MCF 10A (cell line): ENCODE results near the gene ZNF724. TPM values are rescaled to one million over a fixed set of nuclear protein-coding genes. Genes with fewer than 3 reads are reported as not detected.
"Not testable (repeated sequence)": the region's sequence is repeated elsewhere in the genome, so short reads cannot be mapped to it uniquely, and the experiment has no call there.

Experiments used
- Bru-seq: library from RNA; stranded (reverse); fragments of 400-500 nt; gene quantifications from one replicate; lab custom pipeline; 2021; lab: Mats Ljungman, UMichigan
- BruChase-seq, 2 experiments: library from RNA; stranded (reverse); fragments of 400-500 nt; gene quantifications; one replicate each; lab custom pipeline; 2021; lab: Mats Ljungman, UMichigan
- BruUV-seq: library from RNA; stranded (reverse); fragments of 400-500 nt; replicated peaks from 2 replicates; lab custom pipeline; 2021; lab: Mats Ljungman, UMichigan
- CTCF ChIA-PET: fragments of 300-600 bp; sonication (Branson Sonifier 250); formaldehyde crosslinking; extraction: SDS; loops from one replicate; lab custom pipeline; 2021; ENCODE audit warnings: antibody characterized with exemption, inconsistent platforms; lab: Yijun Ruan, JAX
- POLR2A ChIA-PET: fragments of 300-600, 350-650 bp; sonication (Branson Sonifier 250); formaldehyde crosslinking; extraction: SDS; loops from one replicate; lab custom pipeline; 2020; ENCODE audit warnings: antibody characterized with exemption, inconsistent platforms; lab: Yijun Ruan, JAX
- DNase-seq: peaks from one replicate; pipeline ENCODE4 v3.0.0-alpha.2; 2018; ENCODE audit not compliant: unreplicated experiment
- H3K27ac Mint-ChIP-seq: one replicate; pipeline ENCODE4 v1.8.0; 2022; ENCODE audit warnings: mild to moderate bottlenecking, low read depth, mixed read lengths; ENCODE audit not compliant: unreplicated experiment
- H3K27me3 Mint-ChIP-seq: one replicate; pipeline ENCODE4 v1.8.0; 2022; ENCODE audit warnings: mixed read lengths; ENCODE audit not compliant: insufficient read depth, unreplicated experiment
- H3K36me3 Mint-ChIP-seq: one replicate; pipeline ENCODE4 v1.8.0; 2022; ENCODE audit warnings: mild to moderate bottlenecking, moderate library complexity, mixed read lengths; ENCODE audit not compliant: insufficient read depth, unreplicated experiment
- H3K4me1 Mint-ChIP-seq: one replicate; pipeline ENCODE4 v1.8.0; 2022; ENCODE audit warnings: mixed read lengths; ENCODE audit not compliant: insufficient read depth, unreplicated experiment
- H3K4me3 Mint-ChIP-seq: one replicate; pipeline ENCODE4 v1.8.0; 2022; ENCODE audit warnings: mild to moderate bottlenecking, moderate library complexity, mixed read lengths; ENCODE audit not compliant: unreplicated experiment
- H3K9me3 Mint-ChIP-seq: one replicate; pipeline ENCODE4 v1.8.0; 2022; ENCODE audit warnings: mixed read lengths; ENCODE audit not compliant: unreplicated experiment
- intact Hi-C: fragments of 100-400 bp; cut with micrococcal nuclease; formaldehyde crosslinking; loops from 2 replicates; pipeline ENCODE4 v1.14.1; 2022
- long read RNA-seq: library from polyadenylated mRNA; stranded (forward); transcript quantifications from one replicate; pipeline ENCODE4 v2.0.0, GENCODE V29; 2022
- total RNA-seq: library from RNA; stranded (reverse); gene quantifications from 2 replicates; pipeline ENCODE4 v1.2.3, GENCODE V29; 2022
- TF ChIP-seq, protein P1 (sequence below): fragments of 200-600 bp; IDR thresholded peaks from one replicate; pipeline ENCODE4 v1.8.0; 2022; ENCODE audit warnings: antibody characterized with exemption, mild to moderate bottlenecking; ENCODE audit not compliant: unreplicated experiment

Gene ZNF724
- 5.3 and 6.9 TPM in 2 replicates for total RNA-seq
- percentile 80 among the genes with signal in this experiment for Bru-seq, nascent RNA
- percentile 90 among the genes with signal in this experiment for BruChase-seq, experiment 1, labeled RNA remaining after a 6-hour chase
- BruChase-seq, experiment 2, labeled RNA remaining after a 2-hour chase, result percentile 92 among the genes with signal in this experiment
- long read RNA-seq, result 0 reads

DNA sequence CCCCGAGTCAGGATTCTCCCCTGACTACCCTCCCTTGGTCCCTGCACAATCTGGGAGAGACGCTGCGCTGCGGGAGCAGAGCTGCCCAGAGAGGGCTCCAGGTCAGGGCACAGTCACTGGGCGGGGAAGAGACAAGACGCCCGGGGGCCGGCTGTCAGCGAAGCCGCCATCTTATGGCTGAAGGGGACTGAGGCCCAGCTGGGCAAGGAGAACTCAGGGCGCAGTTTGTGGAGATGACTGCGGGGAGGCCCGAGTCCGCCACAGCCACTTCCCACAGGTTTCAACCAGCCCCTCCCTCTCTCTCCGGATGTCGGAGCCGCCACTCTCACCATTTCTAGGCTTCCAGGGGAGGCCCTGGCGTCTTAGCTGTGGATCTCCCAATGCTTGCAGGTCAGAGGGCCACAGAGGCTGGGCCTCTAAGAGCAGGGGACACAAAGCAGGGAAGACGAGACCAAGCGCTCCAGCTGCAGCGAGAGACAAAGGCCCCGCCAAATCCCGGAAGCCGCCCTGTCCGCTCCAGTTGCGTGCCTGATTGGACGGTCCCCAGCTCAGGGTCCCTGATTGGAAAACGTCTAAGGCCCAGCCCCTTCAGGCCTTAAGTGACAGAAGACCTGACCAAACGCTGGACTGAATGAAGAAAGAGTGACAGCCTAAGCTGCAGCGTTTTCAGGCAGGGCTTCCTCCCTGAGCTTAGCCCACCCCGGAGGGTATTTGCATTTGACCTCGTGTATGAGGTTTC is at the start of gene ZNF724:
Gene ZNF724, minus strand, starts transcription at position 484 of the 739 bp plus-strand sequence. Its CDS starts 152 bp downstream, at position 332.
- no peaks in the 10 kb centered on the region for H3K4me1 Mint-ChIP-seq
- peak within 1 kb of the TSS; percentile 84 for H3K4me3 Mint-ChIP-seq
- TF ChIP-seq, protein P1, sequence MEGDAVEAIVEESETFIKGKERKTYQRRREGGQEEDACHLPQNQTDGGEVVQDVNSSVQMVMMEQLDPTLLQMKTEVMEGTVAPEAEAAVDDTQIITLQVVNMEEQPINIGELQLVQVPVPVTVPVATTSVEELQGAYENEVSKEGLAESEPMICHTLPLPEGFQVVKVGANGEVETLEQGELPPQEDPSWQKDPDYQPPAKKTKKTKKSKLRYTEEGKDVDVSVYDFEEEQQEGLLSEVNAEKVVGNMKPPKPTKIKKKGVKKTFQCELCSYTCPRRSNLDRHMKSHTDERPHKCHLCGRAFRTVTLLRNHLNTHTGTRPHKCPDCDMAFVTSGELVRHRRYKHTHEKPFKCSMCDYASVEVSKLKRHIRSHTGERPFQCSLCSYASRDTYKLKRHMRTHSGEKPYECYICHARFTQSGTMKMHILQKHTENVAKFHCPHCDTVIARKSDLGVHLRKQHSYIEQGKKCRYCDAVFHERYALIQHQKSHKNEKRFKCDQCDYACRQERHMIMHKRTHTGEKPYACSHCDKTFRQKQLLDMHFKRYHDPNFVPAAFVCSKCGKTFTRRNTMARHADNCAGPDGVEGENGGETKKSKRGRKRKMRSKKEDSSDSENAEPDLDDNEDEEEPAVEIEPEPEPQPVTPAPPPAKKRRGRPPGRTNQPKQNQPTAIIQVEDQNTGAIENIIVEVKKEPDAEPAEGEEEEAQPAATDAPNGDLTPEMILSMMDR, result no peak
- CTCF ChIA-PET, result interaction anchor here (0.6 to 1.0 kb wide), 3 partner anchors 9 to 209 kb away, joined by 3 to 4 read pairs (median 3); no protein-coding TSS in a partner anchor
- BruUV-seq, result TSS peak; percentile 44
- POLR2A ChIA-PET, result interaction anchor here (0.6 to 2.7 kb wide), 7 partner anchors 9 to 790 kb away, joined by 3 to 30 read pairs (median 3); partner anchors contain the start of gene ZNF91
- H3K27me3 Mint-ChIP-seq, result no peaks in the 10 kb centered on the region
- peak; percentile 99 for DNase-seq
- H3K36me3 Mint-ChIP-seq, result peaks cover 16% of the 10 kb centered on the region
- intact Hi-C loops, result loop anchor here (2.0 kb wide), 1 partner anchor 145 kb away; the partner anchor contains the start of gene ZNF91
- no peaks in the 10 kb centered on the region for H3K9me3 Mint-ChIP-seq
- peak within 1 kb of the TSS; percentile 73 for H3K27ac Mint-ChIP-seq

DNA sequence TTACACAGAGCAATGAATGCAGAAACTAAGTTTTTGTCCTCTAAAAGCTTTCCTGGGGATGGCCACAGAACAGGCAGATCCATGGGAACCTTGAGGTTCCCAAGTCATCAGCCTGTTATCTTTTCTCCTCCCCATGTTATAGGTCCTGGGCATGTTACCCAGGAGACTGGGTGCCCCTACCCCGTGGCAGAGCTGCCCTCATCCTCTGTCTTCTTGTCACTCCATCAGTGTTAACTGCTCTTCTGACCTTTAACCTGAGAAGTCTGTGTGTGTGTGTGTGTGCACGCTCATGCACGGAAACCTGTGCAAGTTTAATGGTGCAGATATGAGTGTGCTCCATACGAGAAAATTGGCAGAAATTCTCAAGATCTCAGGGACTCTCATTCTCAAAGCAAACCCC is 43.9 kb upstream of the ZNF724 start:
- POLR2A ChIA-PET, result no interaction called here
- no TSS peak for BruUV-seq
- Mint-ChIP-seq H3K36me3 (no peaks in the 10 kb centered on the region), H3K27me3 (no peaks in the 10 kb centered on the region), H3K9me3 (peaks cover 25% of the 10 kb centered on the region), H3K27ac (no peak overlapping the region), H3K4me1 (no peaks in the 10 kb centered on the region), H3K4me3 (no peak overlapping the region)
- intact Hi-C loops, result no loop called here
- DNase-seq, result no peak
- CTCF ChIA-PET, result no interaction called here
- TF ChIP-seq, protein P1, result no peak

DNA sequence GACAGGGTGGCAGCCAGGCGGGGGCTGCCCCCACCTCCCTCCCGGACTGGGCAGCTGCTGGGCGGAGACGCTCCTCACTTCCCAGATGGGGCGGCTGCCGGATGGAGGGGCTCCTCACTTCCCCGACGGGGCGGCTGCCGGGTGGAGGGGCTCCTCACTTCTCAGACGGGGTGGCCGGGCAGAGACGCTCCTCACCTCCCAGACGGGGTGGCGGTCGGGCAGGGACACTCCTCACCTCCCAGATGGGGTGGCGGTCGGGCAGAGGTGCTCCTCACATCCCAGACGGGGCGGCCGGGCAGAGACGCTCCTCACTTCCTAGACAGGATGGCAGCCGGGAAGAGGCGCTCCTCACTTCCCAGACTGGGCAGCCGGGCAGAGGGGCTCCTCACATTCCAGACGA is 39.8 kb upstream of the ZNF724 start:
- H3K27ac Mint-ChIP-seq, H3K36me3 Mint-ChIP-seq: not testable (repeated sequence)
- peaks cover 24% of the 10 kb centered on the region for H3K9me3 Mint-ChIP-seq

DNA sequence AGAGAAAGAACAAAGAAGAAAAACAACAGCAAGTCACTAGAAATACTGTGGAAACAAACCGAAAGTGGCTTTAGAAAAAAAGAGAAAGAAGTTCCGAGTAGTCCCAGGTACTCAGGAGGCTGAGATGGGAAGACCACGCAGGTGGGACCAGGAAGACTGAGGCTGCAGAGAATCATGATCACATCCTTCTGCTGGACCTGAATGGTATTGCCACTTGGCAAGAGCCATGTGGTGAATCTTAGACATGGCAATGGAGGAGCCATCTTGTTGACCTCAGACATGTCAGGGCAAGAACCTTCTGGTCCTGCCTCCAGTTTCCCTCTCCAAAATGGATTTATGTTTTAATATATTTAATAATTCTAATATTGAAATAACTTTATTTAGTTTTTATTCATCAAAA is 37.4 kb upstream of the ZNF724 start:
- TF ChIP-seq, protein P1, result no peak
- no TSS peak for BruUV-seq
- H3K36me3 Mint-ChIP-seq, result no peaks in the 10 kb centered on the region
- no peak for DNase-seq
- intact Hi-C loops, result no loop called here
- no peaks in the 10 kb centered on the region for H3K4me1 Mint-ChIP-seq
- ChIA-PET POLR2A (no interaction called here), CTCF (no interaction called here)
- no peak overlapping the region for H3K27ac Mint-ChIP-seq
- no peak overlapping the region for H3K4me3 Mint-ChIP-seq
- H3K27me3 Mint-ChIP-seq, result no peaks in the 10 kb centered on the region
- H3K9me3 Mint-ChIP-seq, result peaks cover 42% of the 10 kb centered on the region

More for the DNA sequence above, 39.8 kb upstream of the ZNF724 start:
- POLR2A ChIA-PET, CTCF ChIA-PET, intact Hi-C loops, BruUV-seq, H3K27me3 Mint-ChIP-seq, DNase-seq, H3K4me3 Mint-ChIP-seq, H3K4me1 Mint-ChIP-seq: not testable (repeated sequence)
